AG20443 (cell line): ENCODE data around the gene ZDHHC3.

Source experiments
- DNase-seq: peaks from one replicate; pipeline ENCODE4 v3.0.0; 2012; ENCODE audit warnings: low spot score, mixed read lengths

Gene ZDHHC3

GRCh38 chr3:44926921-44927320 is 49.1 kb downstream of the ZDHHC3 start:
- no peak for DNase-seq

- DNase-seq: no peak
These were observed 49.8 kb downstream of the ZDHHC3 start for GRCh38 chr3:44926172-44926571.

- DNase-seq: no peak
These were observed 51.4 kb downstream of the ZDHHC3 start for GRCh38 chr3:44924457-44925084.

GRCh38 chr3:44923632-44924456 is 52.1 kb downstream of the ZDHHC3 start:
- DNase-seq: peak; percentile 75

GRCh38 chr3:44920081-44920480 is 55.9 kb downstream of the ZDHHC3 start:
- DNase-seq: no peak

GRCh38 chr3:44918581-44918980 is 57.4 kb downstream of the ZDHHC3 start:
- DNase-seq: no peak

GRCh38 chr3:44918087-44918486 is 57.9 kb downstream of the ZDHHC3 start:
- DNase-seq: no peak

GRCh38 chr3:44915702-44916438 is 60.1 kb downstream of the ZDHHC3 start:
- DNase-seq: peak; percentile 38

GRCh38 chr3:44914936-44915335 is 61.0 kb downstream of the ZDHHC3 start:
- DNase-seq: peak; percentile 52

- DNase-seq: peak; percentile 90
These were observed 62.0 kb downstream of the ZDHHC3 start for GRCh38 chr3:44913868-44914468.

GRCh38 chr3:44910693-44911092 is 65.3 kb downstream of the ZDHHC3 start:
- DNase-seq: no peak

- DNase-seq: no peak
These were observed 66.9 kb downstream of the ZDHHC3 start for GRCh38 chr3:44909063-44909462.

GRCh38 chr3:44907612-44908011 is 68.4 kb downstream of the ZDHHC3 start:
- DNase-seq: no peak

GRCh38 chr3:44906997-44907396 is 69.0 kb downstream of the ZDHHC3 start:
- no peak for DNase-seq

- DNase-seq: no peak
These were observed 70.4 kb downstream of the ZDHHC3 start for GRCh38 chr3:44905446-44906157.

GRCh38 chr3:44903751-44904150 is 72.2 kb downstream of the ZDHHC3 start:
- no peak for DNase-seq

- no peak for DNase-seq
These were observed 72.7 kb downstream of the ZDHHC3 start for GRCh38 chr3:44903314-44903713.

GRCh38 chr3:44902628-44903027 is 73.3 kb downstream of the ZDHHC3 start:
- no peak for DNase-seq

- DNase-seq: no peak
These were observed 76.1 kb downstream of the ZDHHC3 start for GRCh38 chr3:44899683-44900367.

- no peak for DNase-seq
These were observed 79.5 kb downstream of the ZDHHC3 start for GRCh38 chr3:44896440-44896839.

GRCh38 chr3:44894485-44894884 is 81.5 kb downstream of the ZDHHC3 start:
- no peak for DNase-seq
